ENCODE measurements around the gene MAZ. TPM values are rescaled to one million over a fixed set of nuclear protein-coding genes. Genes with fewer than 3 reads are reported as not detected.

MAZ gene
- total and polyA plus RNA-seq, 2 of the 13 experiments (the other 11 are each of a cell fraction or from before 2014, with no cell fraction given), result 203 to 277 TPM

DNA sequence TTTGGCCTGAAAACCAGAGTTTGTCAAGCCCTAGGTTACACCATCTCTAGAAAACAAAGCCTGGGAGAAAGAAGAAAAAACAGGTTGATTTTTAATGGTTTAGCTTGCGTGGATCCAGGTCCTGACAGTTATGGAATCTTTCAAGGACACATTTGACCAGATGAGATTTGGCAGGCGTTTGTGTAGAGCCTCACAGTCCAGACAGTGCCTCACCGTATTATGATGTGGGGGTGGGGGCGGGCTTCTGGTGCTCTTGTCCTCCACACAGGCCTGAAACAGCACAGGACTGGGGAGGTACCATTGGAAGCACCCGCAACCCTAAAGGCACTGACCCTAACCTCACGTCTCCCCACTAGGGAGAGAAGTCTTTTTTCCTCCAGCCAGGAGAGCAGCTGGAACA lies 33.5 kb downstream of the MAZ start:
- no peaks in the 10 kb centered on the region for H3K9me3 ChIP-seq (ENCODE audit: low read length)
- 81% methylated on average over 4 of the region's 6 CpGs for WGBS (ENCODE audit: low lambda C conversion rate)
- no peak overlapping the region for H3K4me3 ChIP-seq (replicated peaks in 1 of 3; ENCODE audit: insufficient read depth in 1 of 3, low read depth in 2 of 3, low read length in 3 of 3)
- DNase-seq (ENCODE audit: low spot score) (no peak), FAIRE-seq (no peak), ATAC-seq (no peak)
- H3K4me1 ChIP-seq (ENCODE audit: insufficient read depth, low read length), result no peaks in the 10 kb centered on the region
- H3K27ac ChIP-seq (ENCODE audit: extremely low read length, insufficient read depth, low read length), result no peak overlapping the region
- TF ChIP-seq RFX5 (IDR thresholded peaks at IDR 0.05; ENCODE audit: low read depth, low read length) (no peak), TEAD2 (CRISPR knock-in tag; IDR thresholded peaks at IDR 0.05) (no peak), ZC3H13 (CRISPR knock-in tag; IDR thresholded peaks at IDR 0.05) (no peak), EP300 (IDR thresholded peaks at IDR 0.05; ENCODE audit: low read depth in 2 of 2, low read length in 2 of 2) (no peak), EP300 (CRISPR knock-in tag; IDR thresholded peaks at IDR 0.05; ENCODE audit: borderline replicate concordance) (no peak), PRPF4 (IDR thresholded peaks at IDR 0.05; ENCODE audit: low read depth, low read length, poor library complexity, severe bottlenecking) (no peak), HMG20A (CRISPR knock-in tag; IDR thresholded peaks at IDR 0.05; ENCODE audit: borderline replicate concordance) (no peak), ZNF274 (CRISPR knock-in tag; IDR thresholded peaks at IDR 0.05) (no peak), TRIM24 (CRISPR knock-in tag; IDR thresholded peaks at IDR 0.05) (no peak), MBNL3 (CRISPR knock-in tag; conservative IDR thresholded peaks at IDR 0.05) (no peak), SMAD3 (CRISPR knock-in tag; IDR thresholded peaks at IDR 0.05) (no peak), ZNF672 (CRISPR knock-in tag; IDR thresholded peaks at IDR 0.05) (no peak)
- TF ChIP-seq, protein P1, sequence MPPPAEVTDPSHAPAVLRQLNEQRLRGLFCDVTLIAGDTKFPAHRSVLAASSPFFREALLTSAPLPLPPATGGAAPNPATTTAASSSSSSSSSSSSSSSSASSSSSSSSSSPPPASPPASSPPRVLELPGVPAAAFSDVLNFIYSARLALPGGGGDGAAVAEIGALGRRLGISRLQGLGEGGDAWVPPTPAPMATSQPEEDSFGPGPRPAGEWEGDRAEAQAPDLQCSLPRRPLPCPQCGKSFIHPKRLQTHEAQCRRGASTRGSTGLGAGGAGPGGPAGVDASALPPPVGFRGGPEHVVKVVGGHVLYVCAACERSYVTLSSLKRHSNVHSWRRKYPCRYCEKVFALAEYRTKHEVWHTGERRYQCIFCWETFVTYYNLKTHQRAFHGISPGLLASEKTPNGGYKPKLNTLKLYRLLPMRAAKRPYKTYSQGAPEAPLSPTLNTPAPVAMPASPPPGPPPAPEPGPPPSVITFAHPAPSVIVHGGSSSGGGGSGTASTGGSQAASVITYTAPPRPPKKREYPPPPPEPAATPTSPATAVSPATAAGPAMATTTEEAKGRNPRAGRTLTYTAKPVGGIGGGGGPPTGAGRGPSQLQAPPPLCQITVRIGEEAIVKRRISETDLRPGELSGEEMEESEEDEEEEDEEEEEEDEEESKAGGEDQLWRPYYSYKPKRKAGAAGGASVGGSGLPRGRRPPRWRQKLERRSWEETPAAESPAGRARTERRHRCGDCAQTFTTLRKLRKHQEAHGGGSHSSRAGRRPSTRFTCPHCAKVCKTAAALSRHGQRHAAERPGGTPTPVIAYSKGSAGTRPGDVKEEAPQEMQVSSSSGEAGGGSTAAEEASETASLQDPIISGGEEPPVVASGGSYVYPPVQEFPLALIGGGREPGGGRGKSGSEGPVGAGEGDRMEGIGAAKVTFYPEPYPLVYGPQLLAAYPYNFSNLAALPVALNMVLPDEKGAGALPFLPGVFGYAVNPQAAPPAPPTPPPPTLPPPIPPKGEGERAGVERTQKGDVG (CRISPR knock-in tag; IDR thresholded peaks at IDR 0.05; ENCODE audit: borderline replicate concordance), result no peak
- TF ChIP-seq, protein P2, sequence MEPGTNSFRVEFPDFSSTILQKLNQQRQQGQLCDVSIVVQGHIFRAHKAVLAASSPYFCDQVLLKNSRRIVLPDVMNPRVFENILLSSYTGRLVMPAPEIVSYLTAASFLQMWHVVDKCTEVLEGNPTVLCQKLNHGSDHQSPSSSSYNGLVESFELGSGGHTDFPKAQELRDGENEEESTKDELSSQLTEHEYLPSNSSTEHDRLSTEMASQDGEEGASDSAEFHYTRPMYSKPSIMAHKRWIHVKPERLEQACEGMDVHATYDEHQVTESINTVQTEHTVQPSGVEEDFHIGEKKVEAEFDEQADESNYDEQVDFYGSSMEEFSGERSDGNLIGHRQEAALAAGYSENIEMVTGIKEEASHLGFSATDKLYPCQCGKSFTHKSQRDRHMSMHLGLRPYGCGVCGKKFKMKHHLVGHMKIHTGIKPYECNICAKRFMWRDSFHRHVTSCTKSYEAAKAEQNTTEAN (CRISPR knock-in tag; conservative IDR thresholded peaks at IDR 0.05), result no peak
- intact Hi-C loops (cut with micrococcal nuclease; ENCODE audit: unreplicated experiment), result no loop called here
- POLR2A ChIA-PET, result interaction anchor here (0.7 to 2.0 kb wide), 2 partner anchors 8 to 10 kb away, joined by 5 to 7 read pairs; no protein-coding TSS in a partner anchor
- no peaks in the 10 kb centered on the region for H4K20me1 ChIP-seq (ENCODE audit: insufficient read depth, low read length)
- CTCF ChIA-PET (ENCODE audit: low intra/inter-chr PET ratio, low total read pairs), result no interaction called here
- peaks cover 3 to 5% of the 10 kb centered on the region in 2 experiments; a peak in 3 of 5 replicates for H3K36me3 ChIP-seq (replicated peaks in 1 of 2; ENCODE audit: control insufficient read depth in 1 of 2, insufficient read depth in 2 of 2, low read length in 2 of 2)
- no TSS peak for BruUV-seq (replicated peaks)
- no peaks in the 10 kb centered on the region for H3K79me2 ChIP-seq (ENCODE audit: insufficient read depth, low read length)
- no peak overlapping the region for H2AFZ ChIP-seq (ENCODE audit: low read length)
- in situ Hi-C loops (cut with HindIII; ENCODE audit: extremely low pct_ligation_motif_present, low pct_unique_long_range_greater_than_20kb), result no loop called here
- H3K27me3 ChIP-seq (ENCODE audit: control insufficient read depth in 1 of 2, insufficient read depth in 2 of 2, low read length in 2 of 2), result no peaks in the 10 kb centered on the region
- H3K9ac ChIP-seq (ENCODE audit: insufficient read depth, low read depth, low read length), result no peak overlapping the region
- H3K4me2 ChIP-seq (ENCODE audit: low read depth, low read length), result no peak overlapping the region

Data from HepG2 (cell line).